ENCODE data around the gene HSPE1.

DNA sequence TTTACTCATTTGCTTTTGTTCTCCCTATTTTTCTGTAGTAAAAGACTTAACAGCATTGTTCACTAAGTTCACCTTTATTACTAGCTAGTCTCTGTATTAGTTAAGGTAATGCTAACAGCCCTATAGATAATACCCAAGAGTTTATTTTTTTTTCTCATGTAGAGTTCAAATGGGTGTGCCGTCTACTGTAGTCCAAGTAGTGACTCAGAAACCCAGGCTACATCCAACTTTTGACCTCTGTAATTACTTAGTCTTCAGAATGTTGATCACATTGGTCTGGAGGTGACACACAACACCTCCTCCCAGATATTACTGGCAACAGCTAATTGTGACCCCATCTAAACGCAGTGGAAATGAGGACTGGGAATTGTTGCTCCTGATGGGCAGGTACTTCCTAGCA, 39.1 kb upstream of the HSPE1 start:
- TF ChIP-seq, protein P1, sequence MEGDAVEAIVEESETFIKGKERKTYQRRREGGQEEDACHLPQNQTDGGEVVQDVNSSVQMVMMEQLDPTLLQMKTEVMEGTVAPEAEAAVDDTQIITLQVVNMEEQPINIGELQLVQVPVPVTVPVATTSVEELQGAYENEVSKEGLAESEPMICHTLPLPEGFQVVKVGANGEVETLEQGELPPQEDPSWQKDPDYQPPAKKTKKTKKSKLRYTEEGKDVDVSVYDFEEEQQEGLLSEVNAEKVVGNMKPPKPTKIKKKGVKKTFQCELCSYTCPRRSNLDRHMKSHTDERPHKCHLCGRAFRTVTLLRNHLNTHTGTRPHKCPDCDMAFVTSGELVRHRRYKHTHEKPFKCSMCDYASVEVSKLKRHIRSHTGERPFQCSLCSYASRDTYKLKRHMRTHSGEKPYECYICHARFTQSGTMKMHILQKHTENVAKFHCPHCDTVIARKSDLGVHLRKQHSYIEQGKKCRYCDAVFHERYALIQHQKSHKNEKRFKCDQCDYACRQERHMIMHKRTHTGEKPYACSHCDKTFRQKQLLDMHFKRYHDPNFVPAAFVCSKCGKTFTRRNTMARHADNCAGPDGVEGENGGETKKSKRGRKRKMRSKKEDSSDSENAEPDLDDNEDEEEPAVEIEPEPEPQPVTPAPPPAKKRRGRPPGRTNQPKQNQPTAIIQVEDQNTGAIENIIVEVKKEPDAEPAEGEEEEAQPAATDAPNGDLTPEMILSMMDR (IDR thresholded peaks at IDR 0.05; ENCODE audit: extremely low read depth in 1 of 2, insufficient read depth in 1 of 2, low read depth in 1 of 2, low read length in 2 of 2): no peak
- TF ChIP-seq POLR2A (IDR thresholded peaks at IDR 0.05; ENCODE audit: low read depth, low read length): no peak
- TF ChIP-seq MYC (IDR thresholded peaks at IDR 0.05; ENCODE audit: low read depth, low read length): no peak
